NCI-H1436 (cell line): Measurements from ENCODE around the gene SH3YL1.

Experiments
- DNase-seq: peaks from one replicate; lab custom pipeline; 2025; lab: John Stamatoyannopoulos, UW

Gene SH3YL1

DNA sequence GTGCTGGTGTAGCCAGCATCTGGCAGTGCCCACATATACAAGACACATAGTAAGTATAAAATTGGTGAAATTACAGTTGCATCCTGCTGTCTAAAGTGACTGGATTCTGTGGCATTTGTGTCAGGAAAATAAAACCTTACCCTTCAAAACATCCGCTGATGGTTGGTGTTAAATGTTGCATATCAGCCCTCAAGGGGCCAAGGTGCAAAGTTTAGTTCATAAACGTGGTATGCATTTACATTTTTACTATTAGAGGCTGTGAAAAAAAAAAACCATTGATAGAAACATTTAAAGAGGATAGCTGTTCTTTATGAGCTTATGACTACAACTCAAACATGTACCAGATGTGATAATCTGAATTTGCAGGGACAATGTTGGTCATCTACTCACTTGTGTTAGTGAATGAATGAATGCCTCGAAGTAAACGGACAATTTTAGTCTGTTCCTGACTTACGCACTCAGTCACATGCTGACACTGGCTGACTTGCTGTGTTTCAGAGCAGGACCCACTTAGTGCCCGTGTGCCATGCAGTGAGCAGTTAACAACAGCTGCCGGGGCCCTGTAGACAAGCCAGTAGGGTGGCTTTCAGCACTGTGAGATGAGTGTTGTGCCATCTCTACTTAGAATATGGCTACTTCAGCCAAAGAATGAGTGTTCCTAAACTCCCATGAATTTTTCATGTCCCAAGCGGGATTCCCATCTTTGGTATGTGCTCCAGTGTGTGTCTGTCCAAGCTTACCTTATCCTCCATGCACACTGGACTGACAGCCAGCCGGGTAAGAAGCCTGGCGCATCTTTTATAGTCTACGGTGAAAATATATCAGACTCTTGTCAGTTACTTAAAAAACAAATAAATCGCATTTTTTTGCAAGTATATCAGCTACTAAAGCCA, 18.8 kb upstream of the SH3YL1 start:
- no peak for DNase-seq

DNA sequence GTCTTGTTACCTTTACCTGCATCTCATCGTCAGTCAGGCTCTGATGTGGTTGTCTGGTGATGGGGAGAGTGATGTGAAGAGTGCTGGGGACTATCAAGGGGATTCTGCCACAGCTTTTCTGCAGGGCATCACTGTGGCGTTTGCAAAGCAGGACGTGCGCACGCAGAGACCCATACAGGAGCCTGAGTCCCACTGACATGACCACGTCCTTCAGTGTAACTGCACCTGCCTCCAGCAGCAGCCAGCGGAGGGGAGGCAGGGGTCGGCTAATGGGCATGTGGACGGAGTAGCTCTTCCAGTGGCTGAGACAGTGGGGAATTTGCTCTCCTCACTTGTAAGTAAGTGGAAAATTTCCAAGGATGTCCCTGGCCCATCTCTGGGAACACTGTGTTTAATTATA, 17.5 kb upstream of the SH3YL1 start:
- DNase-seq, result no peak

DNA sequence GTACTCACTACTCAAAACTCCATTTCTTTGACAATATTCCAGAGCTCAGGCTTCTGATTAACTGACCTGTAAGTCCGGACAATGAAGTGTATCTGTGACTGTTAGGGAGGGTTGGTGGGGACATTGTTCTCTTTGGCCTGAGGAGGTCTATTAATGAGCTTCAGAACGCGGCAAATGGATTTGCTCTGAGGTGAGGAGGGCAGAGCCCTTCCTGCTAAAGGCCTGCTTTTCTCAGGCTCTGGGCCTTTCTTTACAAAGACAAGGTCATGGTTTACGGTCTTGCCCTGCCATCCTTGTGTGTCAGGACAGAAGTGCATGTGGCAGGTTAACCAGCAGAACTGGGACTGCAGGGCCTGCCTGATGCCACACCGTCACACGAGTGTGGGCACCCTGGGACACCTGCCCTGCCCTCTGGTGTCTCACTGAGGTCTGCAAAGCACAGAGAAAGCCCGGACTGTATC, 16.8 kb upstream of the SH3YL1 start:
- DNase-seq, result no peak

DNA sequence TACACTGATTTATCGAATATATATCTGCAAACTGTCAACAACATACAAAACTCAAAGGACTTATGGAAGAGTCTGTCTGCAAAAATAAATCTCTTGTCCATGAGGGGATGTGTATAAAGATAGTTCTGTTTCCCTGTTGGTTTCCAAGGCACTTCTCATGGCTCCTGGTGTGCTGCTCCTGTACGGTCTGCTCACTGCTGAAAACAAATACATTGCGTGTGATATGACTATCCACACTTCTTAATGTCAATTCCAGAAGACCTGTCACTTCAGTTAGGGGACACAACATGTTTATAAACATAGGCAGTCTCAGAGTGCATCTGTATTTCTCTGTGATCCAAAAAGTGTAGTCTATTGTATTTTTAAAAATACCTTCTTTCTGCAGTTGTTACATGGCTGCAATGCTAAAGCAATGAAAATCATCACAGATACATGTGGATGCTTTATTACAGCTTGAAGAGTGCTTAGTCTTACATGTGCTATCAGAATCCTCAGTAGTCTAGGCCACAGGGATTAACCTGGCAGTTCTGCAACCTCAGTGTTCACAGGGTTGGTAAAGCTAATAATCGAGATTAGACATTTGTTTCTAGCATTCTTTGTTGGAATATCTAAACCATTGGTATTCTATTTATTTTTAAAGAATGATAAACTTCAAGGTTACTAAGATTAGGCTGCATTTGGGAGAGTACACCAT, 16.3 kb upstream of the SH3YL1 start:
- no peak for DNase-seq

DNA sequence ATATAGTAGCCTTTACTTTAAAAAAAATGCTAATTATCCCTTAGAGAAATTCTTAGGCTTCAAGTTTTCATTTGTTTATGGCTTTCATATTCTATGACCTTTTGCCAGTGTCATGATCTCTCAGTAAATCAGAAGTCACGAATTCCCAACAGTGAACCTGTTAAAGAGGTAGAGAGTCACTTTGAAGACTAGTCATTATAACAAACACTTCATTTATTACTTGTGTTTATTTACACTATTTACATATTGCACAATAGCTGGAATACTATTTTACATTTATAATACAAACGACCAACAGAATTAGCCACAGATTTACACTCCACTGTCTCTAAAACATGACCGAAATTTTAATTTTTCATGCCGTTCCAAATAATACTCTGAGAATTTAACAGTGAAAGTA, 15.5 kb upstream of the SH3YL1 start:
- no peak for DNase-seq

DNA sequence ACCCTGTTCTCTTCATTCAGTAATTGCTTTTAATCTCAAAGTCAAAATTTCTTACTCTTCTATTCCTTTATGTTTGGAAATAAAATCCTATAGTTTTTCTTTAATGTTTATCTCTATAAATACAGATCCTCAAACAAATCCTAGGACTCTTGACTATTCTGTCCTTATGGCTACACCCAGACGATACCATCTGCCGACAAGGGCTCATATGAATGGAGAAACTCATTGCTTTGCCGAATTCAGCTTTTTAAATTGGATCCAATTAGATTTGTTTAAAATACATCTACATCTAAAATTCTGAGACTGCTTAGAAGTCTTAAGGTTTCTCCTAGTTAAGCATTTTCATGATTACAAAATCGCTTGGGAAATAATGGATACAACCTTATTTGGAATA, 15.1 kb upstream of the SH3YL1 start:
- no peak for DNase-seq

DNA sequence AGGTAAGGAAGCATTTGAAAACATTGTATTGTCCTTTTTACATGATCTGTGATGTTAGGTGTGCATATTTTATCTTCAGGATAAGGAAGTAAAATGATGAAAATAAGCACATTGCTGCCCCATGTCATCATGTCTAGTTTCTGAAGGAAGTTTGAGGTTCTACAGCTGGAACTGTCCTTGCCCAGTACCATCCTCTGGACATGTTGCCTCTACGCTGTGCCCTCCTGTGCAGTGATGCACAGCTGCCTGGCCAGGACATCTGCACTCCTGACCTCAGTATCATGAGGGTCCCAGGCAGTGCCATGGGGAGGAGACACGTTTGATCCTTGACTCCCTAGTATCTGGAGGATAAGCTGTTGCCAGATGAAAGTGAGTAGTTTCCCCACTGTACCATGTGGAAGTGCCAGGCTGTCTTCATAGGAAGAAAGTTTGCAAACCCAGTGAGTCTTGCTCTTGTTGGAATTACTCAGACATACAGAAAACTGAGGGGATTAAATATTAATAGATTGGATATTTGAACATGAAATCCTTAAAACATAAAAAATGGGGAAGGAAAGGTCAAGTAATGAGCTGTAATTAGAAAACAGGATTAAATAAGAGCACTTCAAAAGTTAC, 14.6 kb upstream of the SH3YL1 start:
- no peak for DNase-seq

DNA sequence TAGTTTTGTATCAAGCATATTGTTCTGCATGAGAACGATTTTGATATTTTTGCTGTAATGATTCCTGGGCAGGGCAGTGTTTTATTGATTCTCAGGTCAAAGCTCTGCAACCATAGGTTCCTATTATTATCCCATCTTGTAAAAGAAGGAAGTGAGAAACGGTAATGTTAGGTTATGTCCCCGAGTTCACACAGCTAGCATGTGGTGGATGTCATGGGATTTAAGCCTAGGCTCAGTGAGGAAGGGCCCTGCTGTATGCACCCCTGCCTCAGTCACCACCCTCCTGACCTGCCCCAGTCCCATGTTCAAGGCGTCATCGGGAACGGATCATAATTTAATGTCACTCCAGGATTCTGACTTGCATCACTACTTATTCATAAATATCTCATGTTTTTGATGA, 11.6 kb upstream of the SH3YL1 start:
- DNase-seq, result no peak

DNA sequence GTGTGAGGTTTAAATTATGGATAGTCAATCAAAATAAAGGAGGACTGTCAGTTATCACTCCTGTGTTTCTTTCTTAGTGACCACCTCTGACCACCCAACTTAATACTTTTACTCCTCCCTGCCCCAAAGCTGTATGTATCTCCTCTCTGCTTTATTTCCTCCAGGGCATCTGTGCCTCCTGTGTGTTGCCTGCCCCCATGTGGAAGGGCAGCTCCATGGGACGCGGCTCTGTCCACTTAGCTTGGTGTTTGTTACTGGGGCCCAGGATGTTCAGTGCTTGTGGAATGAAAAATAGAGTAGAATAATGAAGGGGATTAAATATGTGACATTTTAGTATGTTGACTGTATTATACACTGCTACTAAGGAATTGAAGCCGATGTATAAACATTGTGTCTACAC, 10.7 kb upstream of the SH3YL1 start:
- no peak for DNase-seq

DNA sequence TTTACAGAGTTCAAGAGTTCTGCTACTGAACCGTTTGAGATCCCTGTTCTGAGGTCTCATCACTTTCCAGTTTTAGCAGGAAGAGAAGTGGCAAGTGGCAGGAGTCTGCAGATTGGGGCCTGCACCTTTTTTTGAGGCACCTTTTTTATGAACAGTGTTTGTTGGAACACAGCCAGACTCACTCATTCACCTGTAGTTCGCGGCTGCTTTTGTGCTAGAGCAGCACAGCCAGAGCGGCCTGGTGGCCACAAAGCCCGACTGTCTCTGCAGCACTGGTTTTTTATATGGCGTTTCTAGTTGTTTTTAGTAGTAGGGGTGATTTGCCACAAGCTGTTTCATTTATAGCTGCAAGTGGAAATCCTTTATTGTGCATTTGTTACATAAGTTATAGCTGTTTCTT, 9.5 kb upstream of the SH3YL1 start:
- DNase-seq, result peak; percentile 35

DNA sequence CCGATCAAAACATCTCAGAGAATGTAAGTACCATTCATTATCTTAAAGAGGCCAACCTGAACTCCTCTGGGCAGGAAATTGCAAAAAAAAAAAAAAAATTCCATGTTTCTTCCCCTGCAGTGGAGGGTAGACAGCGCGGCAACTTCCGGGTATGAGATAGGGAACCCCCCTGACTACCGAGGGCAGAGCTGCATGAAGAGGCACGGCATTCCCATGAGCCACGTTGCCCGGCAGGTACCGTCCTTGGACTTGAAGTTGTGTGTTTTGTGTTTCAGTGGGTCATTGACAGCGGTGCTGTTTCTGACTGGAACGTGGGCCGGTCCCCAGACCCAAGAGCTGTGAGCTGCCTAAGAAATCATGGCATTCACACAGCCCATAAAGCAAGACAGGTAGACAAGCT, 8.1 kb upstream of the SH3YL1 start:
- no peak for DNase-seq

DNA sequence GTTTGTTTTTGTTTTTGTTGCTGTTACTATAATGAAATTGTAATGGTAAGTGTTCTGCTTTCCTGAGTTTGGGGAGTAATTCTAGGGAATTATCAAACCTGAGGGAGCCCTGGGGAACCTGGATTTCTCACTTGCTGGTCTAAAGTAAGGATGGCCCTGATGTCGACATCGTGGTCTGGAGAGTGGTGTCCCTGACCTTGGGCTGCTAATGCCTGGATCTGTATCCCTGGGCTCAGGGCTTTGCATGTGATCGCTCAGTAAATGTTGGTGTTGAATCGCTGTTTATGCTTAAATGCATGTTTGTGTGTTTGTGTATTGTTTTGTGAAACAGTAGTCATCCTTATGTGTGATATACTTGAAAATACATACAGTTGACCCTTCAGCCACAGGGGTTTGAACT, 7.0 kb upstream of the SH3YL1 start:
- no peak for DNase-seq

DNA sequence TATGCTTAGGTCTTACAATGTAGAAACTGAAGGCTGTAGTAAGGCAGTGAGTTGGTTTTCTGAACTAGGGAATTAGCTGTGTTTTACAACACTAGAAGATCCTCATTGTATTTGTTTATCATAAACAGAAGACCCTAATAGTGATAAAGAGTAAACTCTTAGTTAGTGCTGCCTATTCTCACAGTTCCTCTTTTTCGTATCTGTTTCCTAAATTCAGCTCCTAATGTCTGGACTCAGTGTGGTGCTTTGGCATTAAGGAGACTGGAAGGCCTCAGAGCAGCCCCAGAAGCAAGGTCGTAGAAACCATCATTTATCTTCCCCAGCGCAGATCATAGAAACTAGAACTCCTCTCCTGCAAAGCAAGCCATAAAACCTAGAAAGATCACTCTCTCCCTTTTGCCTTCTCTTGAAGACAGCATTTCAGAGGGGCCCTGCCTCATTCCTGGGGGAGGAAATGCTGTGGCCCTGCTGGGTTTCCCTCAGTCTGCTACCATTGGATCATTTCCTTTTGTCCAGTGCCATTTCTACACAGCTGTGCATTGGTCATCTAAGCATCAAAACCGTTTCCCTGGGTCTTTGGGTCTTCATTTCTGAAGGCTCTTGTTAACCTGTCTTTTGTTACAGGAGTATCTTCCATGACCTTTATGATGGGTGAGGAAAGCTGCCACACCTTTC, 5.7 kb upstream of the SH3YL1 start:
- no peak for DNase-seq

DNA sequence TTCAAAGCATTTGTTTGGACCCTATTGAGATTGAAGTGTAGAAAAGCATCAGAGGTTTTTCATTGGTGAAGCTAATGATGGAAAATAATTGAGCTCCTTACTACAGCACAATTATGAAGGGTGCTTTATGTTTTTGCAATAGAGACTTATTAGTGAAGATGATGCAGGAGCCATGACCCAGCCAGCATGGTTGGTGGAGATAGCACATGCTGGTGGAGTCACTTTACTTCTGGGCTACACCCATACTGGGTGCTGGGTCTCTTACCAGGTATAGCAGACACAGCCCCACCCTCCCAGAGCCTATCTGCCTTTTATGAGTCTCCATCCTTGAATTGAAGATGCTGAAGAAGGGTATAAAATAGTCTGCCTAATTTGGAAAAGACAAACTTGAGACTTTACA, 4.5 kb upstream of the SH3YL1 start:
- no peak for DNase-seq

DNA sequence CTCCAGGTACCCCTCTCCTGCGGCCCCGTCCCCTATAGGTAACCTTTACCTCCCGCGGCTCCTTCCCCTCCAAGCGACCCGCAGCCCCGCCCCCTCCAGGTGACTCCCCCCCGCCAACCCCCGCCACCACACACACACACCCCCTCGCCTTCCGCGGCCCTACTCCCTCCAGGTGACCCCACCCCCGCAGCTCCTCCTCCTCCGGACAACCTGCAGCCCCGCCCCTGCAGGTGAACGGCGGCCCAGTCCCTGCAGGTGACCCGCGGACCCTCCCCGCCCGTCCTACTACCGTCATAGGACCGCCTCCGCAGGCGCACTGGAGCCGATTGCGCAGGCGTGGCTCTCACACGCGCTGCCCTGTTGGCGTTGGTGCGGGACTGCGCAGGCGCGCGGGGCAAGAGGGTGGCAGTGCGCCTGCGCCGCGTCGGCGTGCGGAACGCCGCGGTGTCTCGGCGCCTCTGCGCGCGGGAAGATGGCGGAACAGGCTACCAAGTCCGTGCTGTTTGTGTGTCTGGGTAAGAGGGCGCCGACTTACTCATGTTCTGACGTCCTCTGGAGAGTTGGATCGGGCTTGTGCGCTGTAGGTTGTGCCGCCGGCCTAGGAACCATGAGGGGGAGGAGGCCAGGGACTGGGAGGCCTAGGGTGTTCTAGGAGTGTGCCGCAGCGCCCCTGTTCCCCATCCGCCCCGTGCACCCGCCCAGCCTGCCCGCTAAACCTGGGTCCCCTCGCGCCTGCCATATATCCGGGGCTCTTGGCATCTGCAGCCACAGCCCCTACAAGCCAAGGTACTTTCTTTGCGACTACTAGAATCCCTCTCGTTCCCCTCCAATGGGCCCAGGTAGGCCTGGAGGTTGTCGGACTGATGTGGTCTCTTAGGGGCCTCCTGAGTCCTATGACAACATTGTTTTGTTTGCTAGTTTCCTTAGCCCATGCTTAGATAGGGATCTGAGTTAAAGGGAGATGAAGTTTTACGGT, 949 bp upstream of the SH3YL1 start, which contains the start of gene ACP1:
Gene ACP1 (plus strand): TSS at position 455 of the 976 bp plus-strand sequence. CDS start 18 bp downstream, at position 473.
- DNase-seq, result peak; percentile 93

DNA sequence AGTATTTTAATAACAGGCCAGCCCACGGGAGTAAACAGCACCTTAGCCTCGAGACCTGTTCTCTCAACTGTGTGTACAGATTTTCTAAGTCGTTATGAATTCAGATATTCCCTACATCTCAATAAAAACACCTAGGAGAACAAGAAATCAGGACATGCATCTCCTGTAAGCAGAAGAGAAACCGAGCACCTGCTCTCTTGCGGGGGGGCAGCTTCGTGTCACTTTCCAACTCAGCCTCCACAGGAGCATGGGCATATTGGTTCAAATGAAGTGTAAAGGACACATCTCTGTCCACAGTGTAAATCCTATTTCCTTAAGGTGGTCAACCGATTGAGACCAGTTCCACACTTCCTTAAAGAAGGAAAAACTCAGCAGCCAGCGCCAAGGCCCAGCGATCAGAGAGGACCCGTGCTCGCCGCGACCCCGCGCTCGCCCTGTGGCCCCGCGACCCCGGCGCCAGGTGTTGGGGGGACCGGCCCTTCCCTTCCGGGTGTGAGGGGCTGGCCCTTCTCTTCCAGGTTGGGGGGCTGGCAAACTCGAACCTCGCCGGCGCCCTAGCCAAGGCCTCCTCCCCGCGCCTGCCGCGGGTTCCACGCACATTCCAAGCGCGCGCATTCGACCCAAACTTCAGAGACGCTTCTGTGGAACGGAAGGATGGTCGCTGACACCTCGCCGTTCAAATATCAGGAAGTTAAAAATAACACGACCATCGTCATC, 652 bp downstream of the SH3YL1 start:
- no peak for DNase-seq

DNA sequence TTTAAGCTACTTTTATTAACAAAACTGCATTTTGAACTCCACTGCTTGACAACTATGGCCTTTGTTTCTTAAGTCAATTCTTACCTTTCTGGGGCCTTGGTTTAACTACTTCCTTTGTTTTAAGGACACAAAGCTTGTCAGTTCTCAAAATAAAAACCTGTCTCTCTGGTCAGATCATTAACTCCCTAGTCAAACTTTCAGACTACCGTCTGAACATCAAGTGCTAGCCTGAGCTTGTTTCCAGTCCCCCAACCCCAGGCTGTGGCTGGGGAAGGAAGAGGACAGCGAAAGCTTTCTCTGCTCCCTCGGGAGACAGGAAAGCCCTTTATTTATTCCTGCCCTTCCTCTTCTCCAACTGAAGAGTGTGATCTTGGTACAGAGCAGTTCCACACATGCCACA, 1.7 kb downstream of the SH3YL1 start:
- no peak for DNase-seq

DNA sequence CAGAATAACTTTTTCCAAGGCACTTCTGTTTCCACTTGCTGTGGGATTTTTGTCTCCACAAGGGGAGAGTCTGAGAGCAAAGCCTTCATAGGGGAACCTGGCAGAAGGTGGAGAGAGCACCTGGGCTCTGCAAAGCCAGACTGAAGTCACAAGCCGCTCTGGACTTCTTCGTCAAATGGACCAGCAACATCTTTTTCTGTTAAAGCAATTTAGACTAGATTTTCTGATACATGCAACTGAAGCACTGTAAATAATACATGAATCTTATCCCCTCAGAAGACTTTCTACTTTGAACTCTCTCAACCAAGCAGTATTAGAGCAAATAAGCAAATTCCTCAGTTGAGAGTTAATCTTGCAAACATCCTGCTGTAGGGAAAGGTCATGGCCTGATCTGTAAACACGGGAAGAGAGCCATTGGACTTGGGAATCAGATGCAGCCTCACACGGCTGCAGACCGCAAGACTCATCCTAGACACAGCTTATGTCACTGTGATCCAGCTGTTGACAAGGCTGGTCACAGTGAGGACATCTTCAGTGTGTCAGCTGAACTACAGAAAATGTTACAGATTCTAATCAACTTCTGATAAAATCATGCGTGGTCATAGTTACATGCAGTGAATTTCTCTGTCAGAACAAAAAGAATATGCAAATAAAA, 3.2 kb downstream of the SH3YL1 start:
- DNase-seq, result no peak

DNA sequence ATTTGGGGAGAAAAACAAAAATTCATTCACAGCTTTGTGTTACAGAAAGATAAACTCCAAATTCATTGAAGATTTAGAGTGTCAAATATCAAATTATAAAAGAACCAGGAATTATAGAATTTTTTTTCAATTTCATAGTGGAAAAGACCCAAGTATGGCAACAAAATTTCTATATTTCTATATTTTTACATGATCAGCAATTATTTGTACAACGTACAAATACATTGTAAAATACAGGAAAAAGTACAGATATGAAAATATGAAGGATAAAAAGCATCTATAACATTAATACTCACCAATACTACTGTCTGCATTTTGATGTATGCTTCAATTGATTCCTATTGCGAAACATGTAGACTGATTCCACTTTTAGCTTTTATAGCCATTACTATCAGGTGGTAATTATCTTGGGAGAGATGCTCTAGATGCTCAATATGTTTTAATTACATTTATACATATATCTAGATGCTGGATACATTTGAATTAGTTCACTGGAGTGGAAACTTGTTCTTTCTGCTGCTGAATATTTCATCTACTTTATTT, 4.0 kb downstream of the SH3YL1 start:
- DNase-seq, result no peak

DNA sequence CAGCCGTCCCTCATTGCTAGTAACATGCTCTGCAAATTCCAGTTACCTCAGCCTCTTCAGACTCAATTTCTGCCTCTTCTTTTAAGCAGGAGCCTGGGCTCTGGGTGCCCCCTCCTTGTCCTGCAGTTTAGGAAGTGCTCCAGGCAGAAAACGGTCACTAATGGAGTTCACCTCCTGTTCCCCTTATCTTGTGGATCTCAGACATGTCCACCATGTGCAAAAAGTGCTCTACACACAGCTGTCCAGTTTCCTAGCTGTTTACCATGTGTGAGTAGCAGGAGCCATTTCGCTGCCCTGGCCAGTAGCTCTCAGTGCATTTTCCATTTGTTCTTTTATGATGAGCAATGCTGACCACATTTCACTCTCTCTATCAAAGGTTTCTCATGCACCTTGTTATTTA, 4.9 kb downstream of the SH3YL1 start:
- DNase-seq, result no peak
